IMR-90 (cell line): ENCODE measurements around the gene KCNE2. TPM values are rescaled to one million over a fixed set of nuclear protein-coding genes. Genes with fewer than 3 reads are reported as not detected.

ENCODE experiments used
- ATAC-seq: fragments of 200-7000 bp; cut with Tn5 transposase; 2 replicates; pipeline ENCODE4 v1.9.1; 2020; ENCODE audit warnings: low read depth, mild to moderate bottlenecking, moderate library complexity
- BruUV-seq: library from RNA; stranded (reverse); fragments of 400-500 nt; replicated peaks from 2 replicates; lab custom pipeline; 2021; lab: Mats Ljungman, UMichigan
- CTCF ChIA-PET: fragments of 300-600 bp; formaldehyde crosslinking; extraction: SDS; loops from one replicate; lab custom pipeline; 2021; ENCODE audit warnings: antibody characterized with exemption; lab: Yijun Ruan, JAX
- POLR2A ChIA-PET: fragments of 300-600 bp; sonication (Branson Sonifier 250); formaldehyde crosslinking; loops from one replicate; lab custom pipeline; 2022; ENCODE audit warnings: antibody characterized with exemption; ENCODE audit not compliant: unreplicated experiment; lab: Charles Lee
- DNase-seq: peaks from one replicate; pipeline ENCODE4 v3.0.0; 2013
- H2AFZ ChIP-seq: replicated peaks from 2 replicates; pipeline ENCODE3; 2013; ENCODE audit warnings: low read length, mild to moderate bottlenecking; ENCODE audit not compliant: poor library complexity
- H2AK5ac ChIP-seq: 2 replicates; pipeline ENCODE4 v1.6.1; 2013; ENCODE audit warnings: low read depth, low read length, inconsistent platforms
- H2AK9ac ChIP-seq: replicated peaks from 2 replicates; pipeline ENCODE3; 2013; ENCODE audit warnings: mild to moderate bottlenecking, low read depth, low read length, moderate library complexity; ENCODE audit not compliant: poor library complexity
- H2BK120ac ChIP-seq: 2 replicates; pipeline ENCODE4 v1.6.1; 2013; ENCODE audit warnings: low read depth, low read length, inconsistent platforms
- H2BK15ac ChIP-seq: 3 replicates; pipeline ENCODE4 v1.6.1; 2013; ENCODE audit warnings: low read depth, low read length, inconsistent platforms
- H2BK20ac ChIP-seq: 2 replicates; pipeline ENCODE4 v1.6.1; 2013; ENCODE audit warnings: low read depth, mild to moderate bottlenecking, inconsistent platforms, low read length, moderate library complexity
- H2BK5ac ChIP-seq: 2 replicates; pipeline ENCODE4 v1.6.1; 2013; ENCODE audit warnings: mild to moderate bottlenecking, low read depth, low read length, inconsistent platforms; ENCODE audit not compliant: poor library complexity, severe bottlenecking
- H3K14ac ChIP-seq: replicated peaks from 2 replicates; pipeline ENCODE4 v1.6.1; 2013; ENCODE audit warnings: low read depth, low read length, inconsistent platforms
- H3K18ac ChIP-seq: 2 replicates; pipeline ENCODE4 v1.6.1; 2013; ENCODE audit warnings: low read depth, low read length, control low read depth
- H3K23ac ChIP-seq: 2 replicates; pipeline ENCODE4 v1.6.1; 2013; ENCODE audit warnings: low read depth, low read length, inconsistent platforms
- H3K27ac ChIP-seq: 2 replicates; pipeline ENCODE4 v1.5.1; 2013; ENCODE audit warnings: mild to moderate bottlenecking, control low read depth, low read length; ENCODE audit not compliant: insufficient read depth
- H3K27me3 ChIP-seq: 2 replicates; pipeline ENCODE4 v1.6.1; 2013; ENCODE audit warnings: low read length; ENCODE audit not compliant: control insufficient read depth, insufficient read depth
- H3K36me3 ChIP-seq: 2 replicates; pipeline ENCODE4 v1.6.1; 2013; ENCODE audit warnings: low read length, mixed read lengths; ENCODE audit not compliant: control insufficient read depth, insufficient read depth
- H3K4ac ChIP-seq: 2 replicates; pipeline ENCODE4 v1.6.1; 2013; ENCODE audit warnings: low read depth, low read length, inconsistent platforms
- H3K4me1 ChIP-seq: 2 replicates; pipeline ENCODE4 v1.6.1; 2013; ENCODE audit warnings: low read length, mixed read lengths; ENCODE audit not compliant: control insufficient read depth, insufficient read depth
- H3K4me2 ChIP-seq: 2 replicates; pipeline ENCODE4 v1.6.1; 2013; ENCODE audit warnings: low read depth, mild to moderate bottlenecking, control low read depth, low read length, moderate library complexity
- H3K4me3 ChIP-seq: 2 replicates; pipeline ENCODE4 v1.5.1; 2013; ENCODE audit warnings: low read depth, mild to moderate bottlenecking, control low read depth, low read length, moderate library complexity; ENCODE audit not compliant: insufficient read depth
- H3K56ac ChIP-seq: 2 replicates; pipeline ENCODE4 v1.6.1; 2013; ENCODE audit warnings: low read length, inconsistent platforms; ENCODE audit not compliant: insufficient read depth; ENCODE audit errors: extremely low read depth
- H3K79me1 ChIP-seq, 2 experiments: 2 replicates each; pipeline ENCODE4 v1.6.1; 2013; ENCODE audit warnings: low read length in 2 of 2, inconsistent platforms in 1 of 2, low read depth in 1 of 2
- H3K9ac ChIP-seq: 2 replicates; pipeline ENCODE4 v1.6.1; 2013; ENCODE audit warnings: low read depth, low read length, control low read depth
- H3K9me1 ChIP-seq: 2 replicates; pipeline ENCODE4 v1.6.1; 2013; ENCODE audit warnings: low read length, inconsistent platforms; ENCODE audit not compliant: insufficient read depth
- H3K9me3 ChIP-seq: 2 replicates; pipeline ENCODE4 v1.6.1; 2013; ENCODE audit warnings: low read length; ENCODE audit not compliant: control insufficient read depth, insufficient read depth
- H4K20me1 ChIP-seq: 2 replicates; pipeline ENCODE4 v1.6.1; 2013; ENCODE audit warnings: low read length, inconsistent platforms; ENCODE audit not compliant: insufficient read depth
- H4K5ac ChIP-seq: 2 replicates; pipeline ENCODE4 v1.6.1; 2013; ENCODE audit warnings: mild to moderate bottlenecking, low read depth, low read length, control low read depth
- H4K8ac ChIP-seq, 2 experiments: 2 replicates each; pipeline ENCODE4 v1.6.1; 2013; ENCODE audit warnings: low read depth in 2 of 2, low read length in 2 of 2, control low read depth in 1 of 2, inconsistent platforms in 1 of 2
- H4K91ac ChIP-seq: 2 replicates; pipeline ENCODE4 v1.6.1; 2013; ENCODE audit warnings: low read depth, low read length, inconsistent platforms; ENCODE audit not compliant: insufficient read depth
- NFE2L2 ChIP-seq: fragments of 150-350 bp; IDR thresholded peaks from 2 replicates; pipeline ENCODE4 v1.6.1; 2016; ENCODE audit warnings: low read depth, mild to moderate bottlenecking, low read length
- RAD21 ChIP-seq: IDR thresholded peaks from 2 replicates; pipeline ENCODE4 v1.6.1; 2012; ENCODE audit warnings: low read length, improper control_type of control experiment
- SMC3 ChIP-seq: fragments of 150-350 bp; IDR thresholded peaks from 2 replicates; pipeline ENCODE4 v1.6.1; 2016; ENCODE audit warnings: low read depth, mild to moderate bottlenecking, antibody characterized with exemption, low read length, moderate library complexity
- WGBS, 2 experiments: methylation state at CpG; one replicate each; pipeline versions ENCODE4 v1.1.5 to v1.1.7; 2013; ENCODE audit warnings: missing lambda C conversion rate in 2 of 2; ENCODE audit not compliant: insufficient read length in 1 of 2; ENCODE audit errors: extremely low coverage in 2 of 2; 5-methylcytosine and 5-hydroxymethylcytosine counted together
- dilution Hi-C: fragments of 300-500 bp; cut with HindIII; formaldehyde crosslinking; loops from one replicate; pipeline ENCODE4 v1.14.3; 2018; ENCODE audit warnings: low sequenced_read_pairs; ENCODE audit not compliant: unreplicated experiment
- in situ Hi-C: fragments of 300-500 bp; cut with MboI; formaldehyde crosslinking; loops from 3 replicates; pipeline ENCODE4 v1.14.3; 2019; ENCODE audit warnings: low sequenced_read_pairs, inconsistent platforms, mixed read lengths
- intact Hi-C: fragments of 100-400 bp; cut with micrococcal nuclease; formaldehyde crosslinking; loops from 2 replicates; pipeline ENCODE4 v1.10.0; 2022
- polyA plus RNA-seq, 3 experiments: library from polyadenylated mRNA; depleted of rRNA; stranded (reverse); fragments of >200 nt; gene quantifications; 2 replicates each; pipeline ENCODE4 v1.2.3, GENCODE V29; 2012; ENCODE audit warnings: low replicate concordance in 1 of 3
- total RNA-seq: library from RNA; depleted of rRNA; stranded (reverse); fragments of >200 nt; gene quantifications from 2 replicates; pipeline ENCODE4 v1.2.3, GENCODE V29; 2012
- TF ChIP-seq, protein P1 (sequence below): conservative IDR thresholded peaks from 2 replicates; pipeline ENCODE4 v1.5.1; 2012; ENCODE audit warnings: mild to moderate bottlenecking, low read depth, low read length, improper control_type of control experiment

KCNE2 gene
- total and polyA plus RNA-seq, 2 of the 4 experiments (the other 2 are of a cell fraction): not detected

DNA sequence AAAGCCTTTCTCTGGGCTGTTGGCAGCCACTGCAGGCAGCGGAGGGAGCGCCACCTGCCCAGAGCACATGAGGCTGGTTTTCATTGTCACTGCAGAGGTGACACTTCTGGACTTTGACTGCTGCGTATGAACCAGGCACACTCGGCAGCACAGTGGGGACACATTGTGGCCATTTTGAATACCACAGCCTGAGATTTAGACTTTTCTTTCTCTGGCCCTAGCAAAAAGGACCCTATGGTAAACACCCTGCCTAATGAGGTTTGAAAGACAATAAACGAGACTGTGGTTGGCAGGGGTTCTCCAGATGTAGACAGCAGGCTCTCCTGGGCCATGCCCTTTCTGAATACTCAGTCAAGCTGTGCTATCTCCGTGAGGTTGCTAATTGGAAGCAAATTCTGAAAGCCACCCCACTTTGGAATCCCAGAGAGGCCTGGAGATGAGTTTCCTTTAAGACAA lies 12.0 kb upstream of the KCNE2 start:
- H4K91ac ChIP-seq: no peak overlapping the region
- H2AFZ ChIP-seq: peak overlapping the region; percentile 70
- dilution Hi-C loops (no loop called here), intact Hi-C loops (loop anchor here (1.0 to 2.0 kb wide), 2 partner anchors 277 to 428 kb away; no protein-coding TSS in a partner anchor), in situ Hi-C loops (no loop called here)
- H3K27me3 ChIP-seq: peaks cover 20% of the 10 kb centered on the region
- H2BK120ac ChIP-seq: no peak overlapping the region; the same call in 1 of the 2 replicates
- 8% methylated on average over 2 of the region's 6 CpGs; no CpG with 5 or more reads in 1 of the 2 experiments for WGBS, 2 experiments
- no TSS peak for BruUV-seq
- no peaks in the 10 kb centered on the region; the same call in 1 of the 2 replicates for H3K4me1 ChIP-seq
- ChIA-PET CTCF (interaction anchor here (0.5 to 4.1 kb wide), 6 partner anchors 15 to 428 kb away, joined by 3 to 25 read pairs (median 3); no protein-coding TSS in a partner anchor), POLR2A (no interaction called here)
- H2AK9ac ChIP-seq: no peak overlapping the region
- TF ChIP-seq NFE2L2: no peak
- peak; percentile 86 for TF ChIP-seq SMC3
- TF ChIP-seq RAD21: peak; percentile 83
- TF ChIP-seq, protein P1, sequence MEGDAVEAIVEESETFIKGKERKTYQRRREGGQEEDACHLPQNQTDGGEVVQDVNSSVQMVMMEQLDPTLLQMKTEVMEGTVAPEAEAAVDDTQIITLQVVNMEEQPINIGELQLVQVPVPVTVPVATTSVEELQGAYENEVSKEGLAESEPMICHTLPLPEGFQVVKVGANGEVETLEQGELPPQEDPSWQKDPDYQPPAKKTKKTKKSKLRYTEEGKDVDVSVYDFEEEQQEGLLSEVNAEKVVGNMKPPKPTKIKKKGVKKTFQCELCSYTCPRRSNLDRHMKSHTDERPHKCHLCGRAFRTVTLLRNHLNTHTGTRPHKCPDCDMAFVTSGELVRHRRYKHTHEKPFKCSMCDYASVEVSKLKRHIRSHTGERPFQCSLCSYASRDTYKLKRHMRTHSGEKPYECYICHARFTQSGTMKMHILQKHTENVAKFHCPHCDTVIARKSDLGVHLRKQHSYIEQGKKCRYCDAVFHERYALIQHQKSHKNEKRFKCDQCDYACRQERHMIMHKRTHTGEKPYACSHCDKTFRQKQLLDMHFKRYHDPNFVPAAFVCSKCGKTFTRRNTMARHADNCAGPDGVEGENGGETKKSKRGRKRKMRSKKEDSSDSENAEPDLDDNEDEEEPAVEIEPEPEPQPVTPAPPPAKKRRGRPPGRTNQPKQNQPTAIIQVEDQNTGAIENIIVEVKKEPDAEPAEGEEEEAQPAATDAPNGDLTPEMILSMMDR: peak; percentile 67
- no peak overlapping the region for H3K27ac ChIP-seq
- no peak overlapping the region for H3K23ac ChIP-seq
- no peak overlapping the region for H2BK15ac ChIP-seq
- no peak overlapping the region for H3K4me2 ChIP-seq
- no peaks in the 10 kb centered on the region for H3K9me3 ChIP-seq
- H3K4ac ChIP-seq: no peak overlapping the region
- no peak overlapping the region for H4K5ac ChIP-seq
- H2BK5ac ChIP-seq: no peak overlapping the region
- no peak overlapping the region for H3K18ac ChIP-seq
- no peaks in the 10 kb centered on the region for H3K79me1 ChIP-seq
- no peaks in the 10 kb centered on the region for H3K36me3 ChIP-seq
- H3K4me3 ChIP-seq: no peak overlapping the region
- DNase-seq (peak; percentile 26), ATAC-seq (peak; percentile 91)
- no peaks in the 10 kb centered on the region for H3K9me1 ChIP-seq
- no peaks in the 10 kb centered on the region for H4K20me1 ChIP-seq
- H3K14ac ChIP-seq: 0 out of 2 replicates have a peak overlapping the region, but pooled peaks have one; percentile 6
- H4K8ac ChIP-seq: no peak overlapping the region
- no peak overlapping the region; the same call in 1 of the 2 replicates for H2BK20ac ChIP-seq
- H2AK5ac ChIP-seq: no peak overlapping the region
- H3K9ac ChIP-seq: no peak overlapping the region
- no peak overlapping the region for H3K56ac ChIP-seq
